Fibroblast of skin of right biceps (primary cell): ENCODE data around the gene HNF1B.

ENCODE experiments used
- DNase-seq: peaks from one replicate; pipeline ENCODE4 v3.0.0-alpha.2; 2013

The HNF1B gene

DNA sequence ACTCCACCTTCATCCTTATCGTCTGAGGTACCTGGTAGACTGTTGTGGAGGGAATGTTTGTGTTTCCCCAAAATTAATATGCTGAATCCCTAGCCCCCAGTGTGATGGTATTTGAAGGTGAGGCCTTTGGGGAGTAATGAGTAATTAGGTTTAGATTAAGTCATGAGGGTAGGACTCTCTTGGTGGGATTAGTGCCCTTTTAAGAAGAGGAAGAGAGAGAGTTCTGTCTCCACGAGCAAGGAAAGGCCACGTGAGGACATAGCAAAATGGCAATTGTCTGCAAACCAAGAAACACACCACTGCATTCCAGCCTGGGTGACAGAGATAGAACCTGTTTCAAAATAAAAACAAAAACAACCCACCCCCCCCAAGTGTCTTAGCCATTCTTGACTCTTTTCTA, 80.6 kb downstream of the HNF1B start:
- no peak for DNase-seq

- no peak for DNase-seq
These were observed 82.5 kb downstream of the HNF1B start for GRCh38 chr17:37662353-37662752.

- no peak for DNase-seq
These were observed 83.4 kb downstream of the HNF1B start for GRCh38 chr17:37661400-37662014.

- no peak for DNase-seq
These were observed 84.9 kb downstream of the HNF1B start for GRCh38 chr17:37659925-37660324.

GRCh38 chr17:37657202-37657601, 87.7 kb downstream of the HNF1B start:
- DNase-seq = no peak

DNA sequence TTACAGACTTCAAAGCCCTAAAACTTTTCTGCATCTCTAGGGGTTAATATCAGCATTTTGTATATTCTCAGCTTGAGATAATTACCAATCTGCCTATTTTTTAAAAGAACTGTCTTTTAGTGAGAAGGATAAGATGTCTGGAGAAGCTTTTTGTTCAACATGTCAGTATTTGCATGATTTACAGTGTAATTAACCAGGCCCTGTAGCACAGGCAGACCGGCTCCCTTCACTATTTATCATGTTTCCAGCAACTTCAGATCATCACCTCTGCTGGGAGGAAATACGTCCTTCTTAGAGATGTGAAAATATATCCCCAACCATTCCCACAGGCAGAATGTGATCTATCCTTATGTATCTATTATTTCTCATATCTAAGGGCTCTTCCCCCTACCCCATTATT, 93.0 kb downstream of the HNF1B start:
- no peak for DNase-seq

- DNase-seq = peak; percentile 35
These were observed 94.3 kb downstream of the HNF1B start for GRCh38 chr17:37650419-37651003.

DNA sequence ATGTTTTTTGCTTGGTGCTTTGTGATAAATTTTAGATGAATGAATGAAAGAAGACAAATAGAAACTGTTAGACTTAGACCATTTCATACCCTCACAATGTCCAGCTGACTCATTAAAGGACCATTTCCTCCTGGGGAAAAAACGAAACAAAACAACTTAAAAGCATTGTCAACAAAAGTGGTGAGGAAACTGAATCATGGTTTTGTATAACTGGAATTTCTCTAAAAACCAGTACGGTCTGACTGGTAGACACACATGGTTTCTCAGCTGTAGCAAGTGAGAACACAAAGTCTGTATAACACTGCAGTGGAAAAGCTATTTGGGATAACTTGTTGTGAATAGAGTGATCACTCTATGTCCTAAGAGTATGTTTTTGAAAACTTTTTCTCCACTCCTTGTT, 96.3 kb downstream of the HNF1B start:
- DNase-seq = peak; percentile 46

GRCh38 chr17:37647856-37648255, 97.0 kb downstream of the HNF1B start:
- DNase-seq = no peak

DNA sequence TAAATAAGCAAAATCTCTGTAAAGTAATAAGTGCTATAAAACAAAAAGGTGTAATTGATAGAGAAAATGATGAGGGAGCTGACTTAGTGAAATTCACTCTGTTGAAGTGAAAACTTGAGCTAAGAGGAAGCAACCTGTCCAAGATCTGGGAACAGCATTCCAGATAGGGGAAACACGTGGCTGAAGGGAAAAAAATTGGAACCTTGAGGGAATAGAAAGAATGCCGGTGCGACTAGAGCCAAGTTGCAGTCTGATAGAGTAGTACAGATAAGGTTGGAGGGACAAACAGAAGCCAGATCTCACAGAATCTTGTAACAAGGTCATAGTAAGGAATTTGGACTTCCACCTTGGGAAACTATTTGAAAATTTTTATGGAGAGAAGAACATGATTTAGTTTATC, 101.0 kb downstream of the HNF1B start:
- DNase-seq = peak; percentile 14

GRCh38 chr17:37643118-37643766, 101.6 kb downstream of the HNF1B start, which contains the start of gene DDX52:
Gene DDX52 (minus strand): TSS chr17:37643446. CDS start chr17:37643420, 26 bp downstream.
- peak; percentile 89 for DNase-seq

DNA sequence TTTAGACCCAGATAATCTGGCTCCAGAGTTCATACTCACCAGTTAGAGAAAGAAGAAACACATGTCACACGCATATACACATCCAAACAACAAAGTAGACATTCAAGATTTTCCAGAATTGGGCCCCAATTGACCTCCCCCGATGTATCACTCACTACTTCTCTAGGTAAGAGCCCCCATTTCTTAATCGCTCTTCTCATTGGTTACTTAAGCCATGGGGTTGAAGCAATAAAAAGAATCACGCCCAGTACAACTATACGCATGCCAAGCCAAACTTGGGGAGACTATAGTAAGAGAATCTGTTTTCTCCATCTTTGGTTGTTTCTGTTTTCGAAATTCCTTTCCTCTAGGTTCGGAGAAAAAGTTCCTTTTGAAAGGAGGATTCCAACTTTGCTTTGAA, 102.2 kb downstream of the HNF1B start:
- peak; percentile 27 for DNase-seq

GRCh38 chr17:37640015-37640414, 104.8 kb downstream of the HNF1B start:
- no peak for DNase-seq

- no peak for DNase-seq
These were observed 106.9 kb downstream of the HNF1B start for GRCh38 chr17:37637956-37638355.
